SKM-1 treated with dmso at 0.1 percent for 144 hours (cell line): ENCODE results near the gene SYNGR2.
A peak's percentile ranks its signal among the peaks of the same experiment; 100 is the strongest.

Source experiments
- DNase-seq: peaks from one replicate; lab custom pipeline; 2025; ENCODE audit not compliant: unreplicated experiment; lab: John Stamatoyannopoulos, UW

Gene SYNGR2

GRCh38 chr17:78197147-78197832 is 28.9 kb downstream of the SYNGR2 start:
- DNase-seq, result no peak

DNA sequence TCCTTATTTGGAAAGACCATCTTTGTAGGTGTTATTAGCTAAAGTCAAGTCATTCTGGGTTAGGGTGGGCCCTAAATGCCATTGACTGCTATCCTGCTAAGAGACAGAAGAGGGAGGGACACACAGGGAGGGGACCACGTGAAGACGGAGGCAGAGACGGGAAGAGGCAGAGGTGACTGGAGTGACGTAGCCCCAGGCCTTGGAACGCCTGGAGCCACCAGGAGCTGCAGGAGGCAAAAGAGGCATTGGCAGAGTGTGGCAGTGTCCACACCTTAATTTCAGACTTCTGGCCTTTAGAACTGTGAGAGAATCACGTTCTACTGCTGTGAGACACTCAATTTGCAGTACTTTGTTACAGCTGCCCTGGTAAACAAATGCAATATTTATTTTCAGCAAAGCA is 32.1 kb downstream of the SYNGR2 start:
- DNase-seq, result no peak

DNA sequence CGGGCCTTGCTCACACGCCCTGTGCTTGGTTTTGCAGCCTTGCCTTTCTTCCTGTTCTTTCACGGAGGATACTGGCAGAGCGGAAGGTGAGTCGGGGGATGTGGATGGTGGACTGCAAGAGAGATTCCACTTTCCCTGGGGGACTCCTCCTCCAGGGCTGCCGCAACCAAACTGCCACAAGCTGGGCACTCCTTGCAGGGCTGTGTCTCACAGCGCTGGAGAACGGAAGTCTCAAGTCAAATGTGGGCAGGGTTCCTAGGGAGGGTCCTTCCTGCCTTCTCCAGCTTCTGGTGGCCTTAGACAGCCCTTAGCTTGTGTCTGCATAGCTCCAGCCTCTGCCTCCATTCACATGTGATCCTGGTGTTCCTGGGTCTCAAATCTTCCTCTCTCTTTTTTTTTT is 34.3 kb downstream of the SYNGR2 start:
- no peak for DNase-seq

DNA sequence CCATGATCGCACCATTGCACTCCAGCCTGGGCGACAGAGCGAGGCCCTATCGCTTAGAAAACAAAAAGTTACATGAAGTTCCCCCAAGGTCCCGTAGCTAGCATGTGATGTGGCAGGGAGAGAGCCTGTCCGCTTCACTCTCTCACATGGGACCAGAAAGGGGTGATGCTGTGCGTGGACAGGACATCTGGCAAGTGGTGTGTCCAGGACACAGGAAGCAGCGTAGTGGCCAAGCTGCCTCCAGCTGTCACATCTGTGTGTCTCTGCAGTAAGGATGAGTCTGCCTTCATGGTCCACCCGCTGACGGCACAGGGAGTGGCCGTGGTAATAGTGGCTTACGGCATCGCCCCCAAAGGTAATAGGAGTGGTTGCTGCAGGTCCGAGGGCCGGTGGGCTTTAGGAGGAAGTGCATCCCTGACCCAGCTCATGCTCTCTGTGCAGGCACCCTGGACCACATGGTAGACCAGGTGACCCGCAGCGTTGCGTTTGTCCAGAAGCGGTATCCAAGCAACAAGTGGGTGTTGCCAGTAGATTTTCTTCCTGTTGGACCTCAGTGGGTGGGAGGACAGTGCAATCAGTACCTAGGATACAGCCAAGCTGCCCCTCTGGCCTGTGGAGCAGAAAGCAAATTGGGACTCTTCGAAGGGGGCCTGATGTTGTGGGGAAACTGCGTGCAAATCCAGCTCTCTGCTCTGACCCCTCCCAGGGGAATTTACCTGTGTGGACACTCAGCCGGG is 36.2 kb downstream of the SYNGR2 start:
- no peak for DNase-seq

- no peak for DNase-seq
Observed at GRCh38 chr17:78205124-78205775, 36.9 kb downstream of the SYNGR2 start.

DNA sequence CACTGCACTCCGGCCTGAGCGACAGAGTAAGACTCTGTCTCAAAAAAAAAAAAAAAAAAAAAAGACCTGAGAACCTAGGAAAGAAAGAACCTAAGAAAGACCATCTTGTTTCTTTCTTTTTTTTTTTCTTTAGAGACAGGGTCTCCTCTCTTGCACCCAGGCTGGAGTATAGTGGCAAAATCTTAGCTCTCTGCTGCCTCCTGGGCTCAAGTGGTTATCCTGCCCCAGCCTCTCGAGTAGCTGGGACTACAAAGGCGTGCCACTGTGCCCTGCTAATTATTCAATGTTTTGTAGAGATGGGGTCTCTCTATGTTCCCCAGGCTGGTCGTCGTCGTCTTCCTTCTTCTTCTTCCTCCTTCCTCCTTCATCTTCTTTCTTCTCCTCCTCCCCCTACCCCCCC is 37.9 kb downstream of the SYNGR2 start:
- DNase-seq, result no peak

DNA sequence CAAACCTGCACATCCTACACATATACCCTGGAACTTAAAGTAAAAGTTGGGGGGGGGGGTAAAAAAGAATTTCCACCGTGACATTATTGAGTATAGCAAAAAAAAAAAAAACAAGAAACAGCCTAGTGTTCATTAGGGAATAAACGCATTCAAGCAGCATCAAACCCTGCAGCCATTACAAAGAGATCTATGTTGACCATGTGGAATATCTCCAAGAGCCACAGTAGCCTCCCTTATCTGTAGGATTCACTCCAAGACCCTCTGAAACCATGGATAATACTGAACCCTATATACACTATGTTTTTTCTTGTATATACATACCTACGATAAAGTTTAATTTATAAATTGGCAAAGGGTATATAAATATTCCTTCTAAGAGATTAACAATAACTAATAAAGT is 40.1 kb downstream of the SYNGR2 start:
- DNase-seq, result no peak

GRCh38 chr17:78210111-78210510 is 41.7 kb downstream of the SYNGR2 start:
- DNase-seq, result no peak

DNA sequence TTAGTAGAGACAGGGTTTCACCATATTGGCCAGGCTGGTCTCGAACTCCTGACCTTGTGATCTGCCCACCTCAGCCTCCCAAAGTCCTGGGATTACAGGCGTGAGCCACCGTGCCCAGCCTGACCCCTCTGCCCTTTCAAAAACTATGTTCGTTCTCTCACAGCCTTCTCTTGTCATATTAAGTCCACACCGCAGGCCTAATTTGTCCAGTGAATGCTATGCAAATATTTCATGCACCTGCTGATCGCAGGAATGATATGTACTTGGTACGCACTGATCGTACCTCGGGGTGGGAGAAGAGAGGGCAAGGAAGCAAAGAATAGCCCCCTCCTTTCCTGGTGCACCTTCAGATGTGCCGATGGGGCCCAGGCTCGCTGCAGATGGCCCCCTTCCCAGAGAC is 42.7 kb downstream of the SYNGR2 start:
- no peak for DNase-seq

DNA sequence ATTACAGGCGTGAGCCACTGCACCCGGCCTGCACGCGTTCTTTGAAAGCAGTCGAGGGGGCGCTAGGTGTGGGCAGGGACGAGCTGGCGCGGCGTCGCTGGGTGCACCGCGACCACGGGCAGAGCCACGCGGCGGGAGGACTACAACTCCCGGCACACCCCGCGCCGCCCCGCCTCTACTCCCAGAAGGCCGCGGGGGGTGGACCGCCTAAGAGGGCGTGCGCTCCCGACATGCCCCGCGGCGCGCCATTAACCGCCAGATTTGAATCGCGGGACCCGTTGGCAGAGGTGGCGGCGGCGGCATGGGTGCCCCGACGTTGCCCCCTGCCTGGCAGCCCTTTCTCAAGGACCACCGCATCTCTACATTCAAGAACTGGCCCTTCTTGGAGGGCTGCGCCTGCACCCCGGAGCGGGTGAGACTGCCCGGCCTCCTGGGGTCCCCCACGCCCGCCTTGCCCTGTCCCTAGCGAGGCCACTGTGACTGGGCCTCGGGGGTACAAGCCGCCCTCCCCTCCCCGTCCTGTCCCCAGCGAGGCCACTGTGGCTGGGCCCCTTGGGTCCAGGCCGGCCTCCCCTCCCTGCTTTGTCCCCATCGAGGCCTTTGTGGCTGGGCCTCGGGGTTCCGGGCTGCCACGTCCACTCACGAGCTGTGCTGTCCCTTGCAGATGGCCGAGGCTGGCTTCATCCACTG is 45.8 kb downstream of the SYNGR2 start, which contains the start of gene BIRC5:
BIRC5 (plus strand) TSS at position 238 of the 690 bp plus-strand sequence; CDS start at position 302, 64 bp downstream.
- DNase-seq, result peak; percentile 83

DNA sequence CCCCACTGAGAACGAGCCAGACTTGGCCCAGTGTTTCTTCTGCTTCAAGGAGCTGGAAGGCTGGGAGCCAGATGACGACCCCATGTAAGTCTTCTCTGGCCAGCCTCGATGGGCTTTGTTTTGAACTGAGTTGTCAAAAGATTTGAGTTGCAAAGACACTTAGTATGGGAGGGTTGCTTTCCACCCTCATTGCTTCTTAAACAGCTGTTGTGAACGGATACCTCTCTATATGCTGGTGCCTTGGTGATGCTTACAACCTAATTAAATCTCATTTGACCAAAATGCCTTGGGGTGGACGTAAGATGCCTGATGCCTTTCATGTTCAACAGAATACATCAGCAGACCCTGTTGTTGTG is 46.3 kb downstream of the SYNGR2 start:
- DNase-seq, result no peak

DNA sequence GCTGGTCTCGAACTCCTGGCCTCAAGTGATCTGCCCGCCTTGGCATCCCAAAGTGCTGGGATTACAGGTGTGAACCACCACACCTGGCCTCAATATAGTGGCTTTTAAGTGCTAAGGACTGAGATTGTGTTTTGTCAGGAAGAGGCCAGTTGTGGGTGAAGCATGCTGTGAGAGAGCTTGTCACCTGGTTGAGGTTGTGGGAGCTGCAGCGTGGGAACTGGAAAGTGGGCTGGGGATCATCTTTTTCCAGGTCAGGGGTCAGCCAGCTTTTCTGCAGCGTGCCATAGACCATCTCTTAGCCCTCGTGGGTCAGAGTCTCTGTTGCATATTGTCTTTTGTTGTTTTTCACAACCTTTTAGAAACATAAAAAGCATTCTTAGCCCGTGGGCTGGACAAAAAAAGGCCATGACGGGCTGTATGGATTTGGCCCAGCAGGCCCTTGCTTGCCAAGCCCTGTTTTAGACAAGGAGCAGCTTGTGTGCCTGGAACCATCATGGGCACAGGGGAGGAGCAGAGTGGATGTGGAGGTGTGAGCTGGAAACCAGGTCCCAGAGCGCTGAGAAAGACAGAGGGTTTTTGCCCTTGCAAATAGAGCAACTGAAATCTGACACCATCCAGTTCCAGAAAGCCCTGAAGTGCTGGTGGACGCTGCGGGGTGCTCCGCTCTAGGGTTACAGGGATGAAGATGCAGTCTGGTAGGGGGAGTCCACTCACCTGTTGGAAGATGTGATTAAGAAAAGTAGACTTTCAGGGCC is 51.2 kb downstream of the SYNGR2 start:
- no peak for DNase-seq
